Measurements from ENCODE around the gene FCHO2.
"Not testable (repeated sequence)": the region's sequence is repeated elsewhere in the genome, so short reads cannot be mapped to it uniquely, and the experiment has no call there.

FCHO2 gene

GRCh38 chr5:72956324-72957140, 691 bp downstream of the FCHO2 start:
- DNase-seq = peak; percentile 14

GRCh38 chr5:72957337-72957736, 1.5 kb downstream of the FCHO2 start:
- no peak for DNase-seq

DNA sequence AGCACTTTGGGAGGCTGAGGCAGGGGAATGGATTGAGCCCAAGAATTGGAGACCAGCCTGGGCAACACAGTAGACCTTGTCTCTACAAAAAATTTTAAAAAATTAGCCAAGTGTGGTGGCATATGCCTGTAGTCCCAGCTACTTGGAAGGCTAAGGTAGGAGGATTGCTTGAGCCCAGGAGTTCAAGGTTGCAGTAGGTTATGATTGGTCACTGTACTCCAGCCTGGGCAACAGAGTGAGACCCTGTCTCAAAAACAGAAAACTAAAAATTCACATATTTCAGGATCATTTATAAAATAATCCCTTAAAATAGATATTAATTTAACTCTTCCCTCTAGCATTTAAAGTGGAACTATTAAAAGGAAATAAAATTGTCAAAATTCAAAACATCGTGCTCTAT, 3.4 kb downstream of the FCHO2 start:
- DNase-seq = no peak

DNA sequence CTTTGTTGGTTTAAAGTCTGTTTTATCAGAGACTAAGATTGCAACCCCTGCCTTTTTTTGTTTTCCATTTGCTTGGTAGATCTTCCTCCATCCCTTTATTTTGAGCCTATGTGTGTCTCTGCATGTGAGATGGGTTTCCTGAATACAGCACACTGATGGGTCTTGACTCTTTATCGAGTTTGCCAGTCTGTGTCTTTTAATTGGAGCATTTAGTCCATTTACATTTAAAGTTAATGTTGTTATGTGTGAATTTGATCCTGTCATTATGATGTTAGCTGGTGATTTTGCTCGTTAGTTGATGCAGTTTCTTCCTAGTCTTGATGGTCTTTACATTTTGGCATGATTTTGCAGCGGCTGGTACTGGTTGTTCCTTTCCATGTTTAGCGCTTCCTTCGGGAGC, 18.6 kb downstream of the FCHO2 start:
- not testable (repeated sequence) for DNase-seq

DNA sequence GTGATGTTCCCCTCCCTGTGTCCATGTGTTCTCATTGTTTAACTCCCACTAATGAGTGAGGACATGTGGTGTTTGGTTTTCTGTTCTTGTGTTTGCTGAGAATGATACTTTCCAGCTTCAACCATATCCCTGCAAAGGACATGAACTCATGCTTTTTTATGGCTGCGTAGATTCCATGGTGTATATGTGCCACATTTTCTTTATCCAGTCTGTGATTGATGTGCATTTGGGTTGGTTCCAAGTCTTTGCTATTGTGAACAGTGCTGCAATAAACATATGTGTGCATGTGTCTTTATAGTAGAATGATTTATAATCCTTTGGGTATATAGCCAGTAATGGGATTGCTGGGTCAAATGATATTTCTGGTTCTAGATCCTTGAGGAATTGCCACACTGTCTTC, 21.0 kb downstream of the FCHO2 start:
- DNase-seq = not testable (repeated sequence)

DNA sequence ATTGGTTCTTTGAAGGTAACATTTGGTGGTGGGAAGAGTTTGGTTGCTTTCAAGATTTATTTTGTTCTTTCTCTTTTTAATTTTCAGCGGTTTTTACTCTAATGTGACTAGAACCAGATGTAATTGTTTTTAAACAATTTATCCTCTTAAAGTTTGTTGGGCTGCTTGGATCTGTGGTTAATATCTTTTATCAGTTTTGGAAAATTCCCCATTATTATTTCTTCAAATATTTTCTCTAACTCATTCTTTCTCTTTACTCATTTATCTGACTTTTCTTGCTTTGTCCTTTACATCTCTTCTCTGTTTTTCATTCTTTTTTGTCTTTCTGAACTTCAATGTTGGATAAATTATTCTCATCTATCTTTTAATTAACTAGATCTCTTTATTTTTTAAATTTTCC, 29.9 kb downstream of the FCHO2 start:
- no peak for DNase-seq

DNA sequence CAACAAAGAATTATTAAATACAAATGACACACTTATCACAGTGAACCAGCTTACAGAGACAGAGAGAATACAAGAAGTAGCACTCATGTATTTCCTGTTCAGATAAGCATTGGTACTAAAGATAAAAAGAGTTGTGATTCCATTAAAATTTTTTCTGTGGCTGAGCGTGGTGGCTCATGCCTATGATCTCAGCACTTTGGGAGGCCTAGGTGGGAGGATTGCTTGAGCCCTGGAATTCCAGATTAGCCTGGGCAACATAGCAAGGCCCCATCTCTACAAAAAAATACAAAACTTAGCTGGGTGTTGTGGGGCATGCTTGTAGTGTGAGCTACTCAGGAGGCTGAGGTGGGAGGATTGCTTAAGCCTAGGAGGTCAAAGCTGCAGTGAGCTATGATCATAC, 32.9 kb downstream of the FCHO2 start:
- no peak for DNase-seq

GRCh38 chr5:72991394-72991793, 35.6 kb downstream of the FCHO2 start:
- DNase-seq = no peak

DNA sequence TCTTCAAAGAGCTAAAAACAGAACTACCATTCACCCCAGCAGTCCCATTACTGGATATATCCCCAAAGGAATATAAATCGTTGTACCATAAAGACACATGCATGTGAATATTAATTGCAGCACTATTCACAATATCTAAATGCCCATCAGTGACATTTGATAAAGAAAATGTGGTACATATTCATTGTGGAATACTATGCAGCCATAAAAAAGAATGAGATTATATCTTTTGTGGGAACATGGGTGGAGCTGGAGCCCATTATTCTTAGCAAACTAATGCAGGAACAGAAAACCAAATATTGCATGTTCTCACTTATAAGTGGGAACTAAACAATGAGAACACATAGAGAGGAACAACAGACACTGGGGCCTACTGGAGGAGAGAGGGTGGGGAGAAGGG, 38.7 kb downstream of the FCHO2 start:
- no peak for DNase-seq

DNA sequence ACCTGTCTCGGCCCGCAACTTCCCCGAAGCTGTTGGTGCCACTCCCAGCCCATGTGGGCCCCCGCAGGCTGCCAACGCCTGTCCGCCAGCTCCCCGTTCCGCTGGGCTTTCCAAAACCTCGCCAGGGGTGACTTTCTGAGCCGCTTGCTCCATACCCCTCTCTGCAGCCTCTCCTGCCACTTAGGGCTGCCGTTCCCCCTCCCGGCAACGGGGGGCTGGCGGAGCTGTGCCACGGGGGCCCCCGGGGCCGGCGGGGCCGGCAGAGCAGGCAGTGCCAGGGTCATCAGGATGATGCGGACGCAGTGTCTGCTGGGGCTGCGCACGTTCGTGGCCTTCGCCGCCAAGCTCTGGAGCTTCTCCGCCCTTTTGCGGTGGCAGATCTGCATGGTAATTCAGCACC, 40.8 kb downstream of the FCHO2 start:
- DNase-seq = no peak

DNA sequence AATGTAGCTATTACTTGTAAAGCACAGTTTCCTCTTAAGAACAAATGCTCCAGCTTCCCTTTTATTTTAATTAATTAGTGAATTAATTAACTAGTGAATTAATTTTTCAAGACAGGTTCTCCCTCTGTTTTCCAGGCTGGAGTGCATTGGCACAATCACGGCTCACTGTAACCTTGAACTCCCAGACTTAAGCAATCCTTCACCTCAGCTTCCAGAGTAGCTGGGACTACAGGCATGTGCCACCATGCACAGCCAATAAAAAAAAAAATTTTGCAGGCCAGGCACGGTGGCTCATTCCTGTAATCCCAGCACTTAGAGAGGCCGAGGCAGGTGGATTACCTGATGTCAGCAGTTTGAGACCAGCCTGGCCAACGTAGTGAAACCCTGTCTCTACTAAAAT, 44.1 kb downstream of the FCHO2 start:
- DNase-seq = no peak

GRCh38 chr5:73005886-73006285, 50.0 kb downstream of the FCHO2 start:
- no peak for DNase-seq

- no peak for DNase-seq
These were observed 51.2 kb downstream of the FCHO2 start for GRCh38 chr5:73007051-73007450.

DNA sequence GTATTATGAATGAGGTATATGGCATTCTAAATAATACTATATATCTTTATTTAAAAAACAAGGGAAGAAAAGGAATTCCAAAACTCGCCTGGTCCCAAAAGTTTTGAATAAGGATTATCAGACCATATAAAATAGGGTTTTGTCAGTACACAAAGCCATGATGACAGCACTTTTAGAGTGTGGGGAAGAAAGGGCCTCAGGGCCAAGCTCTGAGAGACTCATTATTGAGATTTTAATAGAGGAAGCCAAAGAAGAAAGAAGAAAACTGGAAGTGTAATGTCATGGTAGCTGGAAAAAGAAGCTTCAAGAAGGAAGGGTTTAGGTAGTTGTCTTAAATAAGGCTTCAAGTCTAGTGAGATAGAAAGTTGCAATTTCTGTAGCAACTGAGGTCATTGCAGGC, 53.0 kb downstream of the FCHO2 start:
- DNase-seq = no peak

DNA sequence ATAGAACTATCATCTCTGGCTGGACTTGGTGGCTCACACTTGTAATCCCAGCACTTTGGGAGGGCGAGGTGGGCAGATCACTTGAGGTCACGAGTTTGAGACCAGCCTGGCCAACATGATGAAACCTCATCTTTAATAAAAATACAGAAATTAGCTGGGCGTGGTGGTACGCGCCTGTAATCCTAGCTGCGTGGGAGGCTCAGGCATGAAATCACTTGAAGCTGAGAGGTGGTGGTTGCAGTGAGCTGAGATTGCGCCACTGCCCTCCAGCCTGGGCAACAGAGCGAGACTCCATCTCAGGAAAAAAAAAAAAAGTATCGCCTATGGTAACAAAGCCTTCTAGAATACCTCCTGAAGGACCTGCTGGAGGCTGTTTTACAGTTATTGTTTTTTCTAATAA, 55.8 kb downstream of the FCHO2 start:
- not testable (repeated sequence) for DNase-seq

DNA sequence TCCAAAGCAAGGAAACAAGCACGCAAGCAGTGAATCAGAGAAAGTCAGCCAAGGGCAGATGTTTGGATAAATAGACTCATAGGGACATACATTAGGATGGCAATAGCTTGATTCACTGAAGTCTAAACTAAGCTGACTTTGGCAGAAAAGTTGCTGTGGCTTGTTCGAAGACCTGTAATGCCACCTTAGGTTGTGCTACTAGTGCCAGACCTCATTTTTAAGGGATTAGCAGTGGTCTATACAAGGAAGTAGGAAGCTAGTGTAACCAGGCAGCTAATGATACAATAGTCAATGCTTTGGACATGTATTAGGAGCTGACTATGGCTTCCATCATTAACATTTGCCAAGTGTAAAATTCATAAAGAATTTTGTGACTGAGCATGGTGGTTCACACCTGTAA, 63.1 kb downstream of the FCHO2 start:
- no peak for DNase-seq

DNA sequence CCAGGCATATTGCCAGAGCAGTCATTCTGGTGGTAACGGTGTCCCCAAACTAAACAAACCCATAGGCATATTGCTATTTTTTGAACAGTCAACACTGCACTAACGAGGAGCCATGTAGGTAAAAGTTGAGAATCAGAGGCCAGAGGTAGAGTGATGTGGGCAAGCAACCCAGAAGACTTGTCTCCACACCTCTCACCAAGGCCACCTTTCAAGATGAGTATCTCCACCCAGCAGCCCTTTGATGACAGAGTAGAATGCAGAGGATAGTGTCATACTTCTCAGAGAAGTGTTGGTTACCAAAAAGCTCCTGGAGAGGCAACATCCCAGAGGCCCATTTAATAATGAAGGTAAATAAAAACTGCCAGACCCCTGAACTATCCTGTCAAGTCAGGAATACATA, 63.9 kb downstream of the FCHO2 start:
- no peak for DNase-seq

GRCh38 chr5:73022471-73023169, 66.8 kb downstream of the FCHO2 start:
- DNase-seq = no peak

- DNase-seq = not testable (repeated sequence)
These were observed 69.2 kb downstream of the FCHO2 start for GRCh38 chr5:73024946-73025544.

DNA sequence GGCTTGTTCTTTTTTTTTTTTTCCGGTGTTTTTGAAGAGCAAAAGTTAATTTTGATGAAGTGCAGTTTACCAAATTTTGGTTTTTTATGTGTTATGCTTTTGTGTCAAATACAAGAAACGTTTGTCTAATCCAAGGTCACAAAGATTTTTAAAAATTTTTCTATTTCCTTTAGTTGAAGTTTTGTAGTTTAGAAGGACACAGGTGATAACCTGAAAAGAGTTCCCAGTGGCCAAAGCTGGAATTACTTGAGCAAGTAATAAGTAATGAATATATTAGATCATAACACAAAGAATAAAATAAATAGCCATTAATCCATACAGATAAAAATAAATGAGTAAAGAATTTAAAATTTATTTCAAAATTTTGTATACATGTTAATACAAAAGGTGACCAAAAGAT, 71.5 kb downstream of the FCHO2 start:
- no peak for DNase-seq

GRCh38 chr5:73027816-73028215, 72.0 kb downstream of the FCHO2 start:
- DNase-seq = no peak

- no peak for DNase-seq
These were observed 73.3 kb downstream of the FCHO2 start for GRCh38 chr5:73028991-73029595.

GRCh38 chr5:73030531-73030930, 74.7 kb downstream of the FCHO2 start:
- DNase-seq = no peak

- DNase-seq = no peak
These were observed 75.2 kb downstream of the FCHO2 start for GRCh38 chr5:73030995-73031394.
